HepG2 (cell line): ENCODE data around the gene MAP3K5. TPM values are rescaled to one million over a fixed set of nuclear protein-coding genes. Genes with fewer than 3 reads are reported as not detected.

Source experiments
- ATAC-seq: fragments of 200-7000 bp; cut with Tn5 transposase; 3 replicates; pipeline ENCODE4 v1.9.1; 2020; ENCODE audit warnings: mild to moderate bottlenecking, moderate library complexity
- BruUV-seq: library from RNA; stranded (reverse); fragments of 400-500 nt; replicated peaks from 2 replicates; lab custom pipeline; 2021; lab: Mats Ljungman, UMichigan
- CTCF ChIA-PET: fragments of 300-600 bp; formaldehyde crosslinking; extraction: SDS; loops from one replicate; lab custom pipeline; 2021; ENCODE audit warnings: low total read pairs, inconsistent platforms, low intra/inter-chr PET ratio; lab: Yijun Ruan, JAX
- POLR2A ChIA-PET: fragments of 350-600 bp; sonication (Branson Sonifier 250); formaldehyde crosslinking; loops from one replicate; lab custom pipeline; 2020; ENCODE audit warnings: antibody characterized with exemption, inconsistent platforms; lab: Yijun Ruan, JAX
- DNase-seq: peaks from one replicate; pipeline ENCODE4 v3.0.0-alpha.2; 2015; ENCODE audit warnings: low spot score
- FAIRE-seq: peaks from 3 replicates; lab custom pipeline; 2011; peaks lifted over from hg19 to GRCh38; lab: Jason Lieb, UNC
- H2AFZ ChIP-seq: one replicate; pipeline ENCODE4 v1.6.1; 2011; ENCODE audit warnings: low read length, inconsistent platforms
- H3K27ac ChIP-seq: fragments of 300-600 bp; 3 replicates; pipeline ENCODE4 v1.8.0; 2011; ENCODE audit warnings: mixed run types, mild to moderate bottlenecking, mixed read lengths, low read length, inconsistent platforms; ENCODE audit not compliant: insufficient read depth; ENCODE audit errors: extremely low read length
- H3K27me3 ChIP-seq, 2 experiments: fragments of 200-600 bp in 1 of 2; 2 replicates in 1 of 2; 3 replicates in 1 of 2; pipeline versions ENCODE4 v1.6.0 to v1.8.0; 2011; ENCODE audit warnings: low read length in 2 of 2, mild to moderate bottlenecking in 2 of 2, moderate library complexity in 2 of 2, inconsistent platforms in 1 of 2; ENCODE audit not compliant: insufficient read depth in 2 of 2, control insufficient read depth in 1 of 2
- H3K36me3 ChIP-seq, 2 experiments: fragments of 200-600 bp in 1 of 2; replicated peaks in 1 of 2; 2 replicates in 1 of 2; 3 replicates in 1 of 2; pipeline versions ENCODE4 v1.5.1 to v1.8.0; 2011; ENCODE audit warnings: low read length in 2 of 2, inconsistent platforms in 1 of 2; ENCODE audit not compliant: insufficient read depth in 2 of 2, control insufficient read depth in 1 of 2
- H3K4me1 ChIP-seq: 2 replicates; pipeline ENCODE4 v1.5.1; 2012; ENCODE audit warnings: low read length, inconsistent platforms; ENCODE audit not compliant: insufficient read depth
- H3K4me2 ChIP-seq: 2 replicates; pipeline ENCODE4 v1.6.0; 2011; ENCODE audit warnings: low read depth, low read length, inconsistent platforms
- H3K4me3 ChIP-seq, 3 experiments: fragments of 200-600 bp in 1 of 3; sonication (generic), shearing (Covaris generic) in 1 of 3; replicated peaks in 1 of 3; 2 replicates each; pipeline ENCODE4 v1.5.1; 2011 to 2016; ENCODE audit warnings: low read length in 3 of 3, inconsistent platforms in 2 of 3, low read depth in 2 of 3, mild to moderate bottlenecking in 2 of 3, control low read depth in 1 of 3, mixed read lengths in 1 of 3; ENCODE audit not compliant: insufficient read depth in 1 of 3
- H3K79me2 ChIP-seq: one replicate; pipeline ENCODE4 v1.6.1; 2011; ENCODE audit warnings: low read length, inconsistent platforms; ENCODE audit not compliant: insufficient read depth
- H3K9ac ChIP-seq: 2 replicates; pipeline ENCODE4 v1.6.0; 2011; ENCODE audit warnings: mild to moderate bottlenecking, low read depth, low read length, inconsistent platforms; ENCODE audit not compliant: insufficient read depth
- H3K9me3 ChIP-seq: 2 replicates; pipeline ENCODE4 v1.5.1; 2012; ENCODE audit warnings: mild to moderate bottlenecking, low read length
- H4K20me1 ChIP-seq: 2 replicates; pipeline ENCODE4 v1.6.0; 2011; ENCODE audit warnings: inconsistent platforms, mild to moderate bottlenecking, low read length, moderate library complexity; ENCODE audit not compliant: insufficient read depth
- CCAR2 ChIP-seq: fragments of 200-400 bp; formaldehyde crosslinking; optimal IDR thresholded peaks from 2 replicates; pipeline ENCODE3; 2018; ENCODE audit warnings: low read depth, mild to moderate bottlenecking, low read length, moderate library complexity
- HMGA1 ChIP-seq: sonication (generic); formaldehyde crosslinking; conservative IDR thresholded peaks from 2 replicates; pipeline ENCODE4 v1.4.0; 2020; ENCODE audit warnings: missing genetic modification reagents
- KDM1A ChIP-seq: IDR thresholded peaks from 2 replicates; pipeline ENCODE4 v1.6.1; 2016; ENCODE audit warnings: missing compliant biosample characterization
- KLF13 ChIP-seq: sonication (generic); formaldehyde crosslinking; IDR thresholded peaks from 2 replicates; pipeline ENCODE4 v1.4.0; 2020; ENCODE audit warnings: mild to moderate bottlenecking, missing genetic modification reagents
- RARA ChIP-seq: IDR thresholded peaks from 2 replicates; pipeline ENCODE4 v1.6.1; 2016; ENCODE audit warnings: missing genetic modification reagents, missing compliant biosample characterization
- SP4 ChIP-seq: sonication (generic); formaldehyde crosslinking; IDR thresholded peaks from 2 replicates; pipeline ENCODE4 v1.8.1; 2023; ENCODE audit warnings: mild to moderate bottlenecking, missing genetic modification reagents
- SRY ChIP-seq: sonication (generic); formaldehyde crosslinking; IDR thresholded peaks from 2 replicates; pipeline ENCODE4 v1.8.0; 2022; ENCODE audit warnings: mild to moderate bottlenecking, missing genetic modification reagents
- YEATS4 ChIP-seq: sonication (generic); formaldehyde crosslinking; IDR thresholded peaks from 2 replicates; pipeline ENCODE4 v1.4.0; 2020; ENCODE audit warnings: missing genetic modification reagents, borderline replicate concordance
- ZBTB14 ChIP-seq: sonication (generic); formaldehyde crosslinking; IDR thresholded peaks from 2 replicates; pipeline ENCODE4 v1.4.0; 2020; ENCODE audit warnings: missing genetic modification reagents
- ZNF275 ChIP-seq: sonication (generic); formaldehyde crosslinking; IDR thresholded peaks from 2 replicates; pipeline ENCODE4 v1.8.0; 2022; ENCODE audit warnings: missing genetic modification reagents, mild to moderate bottlenecking, inconsistent platforms, borderline replicate concordance
- ZNF280D ChIP-seq: sonication (generic); formaldehyde crosslinking; IDR thresholded peaks from 2 replicates; pipeline ENCODE4 v1.5.1; 2020; ENCODE audit warnings: mild to moderate bottlenecking, missing genetic modification reagents
- ZNF672 ChIP-seq: sonication (generic); formaldehyde crosslinking; IDR thresholded peaks from 2 replicates; pipeline ENCODE4 v1.8.1; 2022; ENCODE audit warnings: missing genetic modification reagents
- ZNF775 ChIP-seq: sonication (generic); formaldehyde crosslinking; IDR thresholded peaks from 2 replicates; pipeline ENCODE4 v1.4.0; 2020; ENCODE audit warnings: missing genetic modification reagents, mild to moderate bottlenecking, moderate library complexity, borderline replicate concordance
- ZSCAN21 ChIP-seq: sonication (generic); formaldehyde crosslinking; IDR thresholded peaks from 2 replicates; pipeline ENCODE4 v1.8.0; 2022; ENCODE audit warnings: mild to moderate bottlenecking, missing genetic modification reagents, moderate library complexity, borderline replicate concordance
- WGBS: methylation state at CpG from one replicate; pipeline ENCODE4 v1.1.6; 2017; ENCODE audit warnings: low lambda C conversion rate; 5-methylcytosine and 5-hydroxymethylcytosine counted together
- in situ Hi-C: cut with HindIII; loops from 2 replicates; pipeline ENCODE4 v1.10.0; 2017; ENCODE audit warnings: low pct_unique_long_range_greater_than_20kb; ENCODE audit not compliant: extremely low pct_ligation_motif_present
- intact Hi-C: fragments of 100-400 bp; cut with micrococcal nuclease; formaldehyde crosslinking; loops from one replicate; pipeline ENCODE4 v1.10.0; 2022; ENCODE audit not compliant: unreplicated experiment
- polyA plus RNA-seq, 8 experiments: library from polyadenylated mRNA; depleted of rRNA in 3 of 8; stranded (reverse) in 7 of 8; unstranded in 1 of 8; fragments of >200 nt; fragmentation: Illumina TruSeq in 4 of 8; extraction: Trizol in 4 of 8; gene quantifications; 2 replicates each; pipeline versions ENCODE4 v1.2.1 to v1.2.3, GENCODE V29; 2011 to 2016; ENCODE audit warnings: low read depth in 4 of 8, missing spikeins in 1 of 8, mixed read lengths in 1 of 8; ENCODE audit not compliant: insufficient read depth in 1 of 8
- total RNA-seq, 5 experiments: library from RNA; depleted of rRNA; stranded (reverse); fragments of >200 nt; fragmentation: Illumina TruSeq; extraction: Trizol; gene quantifications; 2 replicates each; pipeline ENCODE4 v1.2.3, GENCODE V29; 2016; ENCODE audit warnings: low read depth in 1 of 5

The MAP3K5 gene
- total and polyA plus RNA-seq, 2 of the 13 experiments (the other 11 are each of a cell fraction or from before 2014, with no cell fraction given), result not detected

GRCh38 chr6:136598048-136598447, 194.2 kb downstream of the MAP3K5 start:
- ChIA-PET CTCF (no interaction called here), POLR2A (no interaction called here)
- Histone ChIP-seq H3K4me3 (no peak overlapping the region), H3K9ac (no peak overlapping the region), H3K9me3 (no peaks in the 10 kb centered on the region), H4K20me1 (no peaks in the 10 kb centered on the region), H2AFZ (no peak overlapping the region), H3K36me3 (no peaks in the 10 kb centered on the region), H3K4me1 (no peaks in the 10 kb centered on the region), H3K27ac (no peak overlapping the region), H3K4me2 (no peak overlapping the region), H3K27me3 (peaks cover 0 to 20% of the 10 kb centered on the region in 2 experiments; a peak in 2 of 5 replicates), H3K79me2 (no peaks in the 10 kb centered on the region)
- no peak for ATAC-seq
- no TSS peak for BruUV-seq
- no peak for FAIRE-seq
- TF ChIP-seq KDM1A, result no peak
- 61% methylated on average over 3 of the region's 3 CpGs for WGBS
- in situ Hi-C loops (no loop called here), intact Hi-C loops (no loop called here)
- no peak for DNase-seq

- no peak overlapping the region for H3K27ac ChIP-seq
- 25% methylated on average over 8 of the region's 8 CpGs for WGBS
- CTCF ChIA-PET, result no interaction called here
- POLR2A ChIA-PET, result no interaction called here
- H3K36me3 ChIP-seq, result no peaks in the 10 kb centered on the region
- H3K79me2 ChIP-seq, result no peaks in the 10 kb centered on the region
- no peak overlapping the region for H3K9ac ChIP-seq
- H3K4me2 ChIP-seq, result no peak overlapping the region
- ATAC-seq (no peak), FAIRE-seq (no peak), DNase-seq (no peak)
- no peaks in the 10 kb centered on the region for H3K9me3 ChIP-seq
- no peak overlapping the region for H2AFZ ChIP-seq
- H3K4me3 ChIP-seq, result no peak overlapping the region
- H4K20me1 ChIP-seq, result no peaks in the 10 kb centered on the region
- H3K4me1 ChIP-seq, result no peaks in the 10 kb centered on the region
- BruUV-seq, result no TSS peak
- intact Hi-C loops (no loop called here), in situ Hi-C loops (no loop called here)
- H3K27me3 ChIP-seq, result peaks cover 0 to 17% of the 10 kb centered on the region in 2 experiments; a peak in 3 of 5 replicates
- TF ChIP-seq KLF13 (CRISPR knock-in tag), result no peak
- TF ChIP-seq ZBTB14 (CRISPR knock-in tag), result no peak
- no peak for TF ChIP-seq ZNF775 (CRISPR knock-in tag)
- no peak for TF ChIP-seq CCAR2
- no peak for TF ChIP-seq ZNF280D (CRISPR knock-in tag)
- no peak for TF ChIP-seq HMGA1 (CRISPR knock-in tag)
- TF ChIP-seq SP4 (CRISPR knock-in tag), result no peak
- no peak for TF ChIP-seq ZSCAN21 (CRISPR knock-in tag)
- no peak for TF ChIP-seq ZNF672
- no peak for TF ChIP-seq SRY (CRISPR knock-in tag)
- no peak for TF ChIP-seq YEATS4
- TF ChIP-seq ZNF275 (CRISPR knock-in tag), result no peak
- no peak for TF ChIP-seq RARA (CRISPR knock-in tag)
Observed at GRCh38 chr6:136594671-136595070, 197.6 kb downstream of the MAP3K5 start.
